HCT116 (cell line): Measurements from ENCODE around the gene EIF4G3. TPM values are rescaled to one million over a fixed set of nuclear protein-coding genes. Genes with fewer than 3 reads are reported as not detected.

Source experiments
- ATAC-seq: fragments of 200-7000 bp; cut with Tn5 transposase; 2 replicates; pipeline ENCODE4 v1.9.1; 2020; ENCODE audit warnings: mild to moderate bottlenecking, moderate library complexity
- BruUV-seq: library from RNA; stranded (reverse); fragments of 400-500 nt; replicated peaks from 2 replicates; lab custom pipeline; 2021; lab: Mats Ljungman, UMichigan
- CTCF ChIA-PET: fragments of 300-600 bp; sonication (Branson Sonifier 250); formaldehyde crosslinking; loops from one replicate; lab custom pipeline; 2021; ENCODE audit warnings: antibody characterized with exemption; lab: Charles Lee
- POLR2A ChIA-PET: fragments of 300-600, 350-600 bp; sonication (Branson Sonifier 250); formaldehyde crosslinking; loops from one replicate; lab custom pipeline; 2021; ENCODE audit warnings: antibody characterized with exemption; lab: Charles Lee
- RAD21 ChIA-PET, 2 experiments: fragments of 300-600 bp; sonication (Branson Sonifier 250); formaldehyde crosslinking; loops; one replicate each; lab custom pipeline; 2023; ENCODE audit warnings: low total read pairs in 2 of 2; ENCODE audit not compliant: uncharacterized antibody in 2 of 2, unreplicated experiment in 2 of 2, low non-redundant PET in 1 of 2; lab: Charles Lee
- DNase-seq: peaks from one replicate; pipeline ENCODE4 v3.0.0-alpha.2; 2010; ENCODE audit warnings: low read depth, low spot score
- H2AFZ ChIP-seq: fragments of 200-600 bp; shearing (Covaris generic), sonication (generic); 2 replicates; pipeline ENCODE4 v1.6.1; 2017; ENCODE audit warnings: low read depth, mixed run types, mixed read lengths, antibody characterized with exemption, low read length; ENCODE audit not compliant: poor library complexity, severe bottlenecking
- H3K27ac ChIP-seq: 2 replicates; pipeline ENCODE4 v1.5.1; 2012; ENCODE audit warnings: low read depth, low read length
- H3K27me3 ChIP-seq: fragments of 200-600 bp; sonication (generic); 2 replicates; pipeline ENCODE4 v1.6.1; 2016; ENCODE audit warnings: mixed run types, low read length, mixed read lengths; ENCODE audit not compliant: insufficient read depth
- H3K36me3 ChIP-seq, 2 experiments: fragments of 200-500 bp in 1 of 2; fragments of 200-600 bp in 1 of 2; sonication (Bioruptor generic) in 1 of 2; sonication (generic) in 1 of 2; 2 replicates each; pipeline versions ENCODE4 v1.5.1 to v1.6.1; 2014 to 2016; ENCODE audit warnings: low read length in 2 of 2, inconsistent platforms in 1 of 2, mixed read lengths in 1 of 2, mixed run types in 1 of 2; ENCODE audit not compliant: insufficient read depth in 2 of 2, control insufficient read depth in 1 of 2
- H3K4me1 ChIP-seq, 2 experiments: fragments of 200-600 bp in 1 of 2; sonication (generic) in 1 of 2; 2 replicates each; pipeline versions ENCODE4 v1.5.1 to v1.6.1; 2012 to 2017; ENCODE audit warnings: low read length in 2 of 2, inconsistent platforms in 1 of 2, mild to moderate bottlenecking in 1 of 2, mixed read lengths in 1 of 2, mixed run types in 1 of 2, moderate library complexity in 1 of 2; ENCODE audit not compliant: insufficient read depth in 2 of 2, control insufficient read depth in 1 of 2
- H3K4me2 ChIP-seq: fragments of 200-600 bp; sonication (generic); 2 replicates; pipeline ENCODE4 v1.6.1; 2017; ENCODE audit warnings: mixed run types, low read length, mixed read lengths
- H3K4me3 ChIP-seq, 2 experiments: fragments of 200-600 bp in 1 of 2; sonication (generic) in 1 of 2; replicated peaks in 1 of 2; 2 replicates each; pipeline ENCODE4 v1.5.1; 2011 to 2016; ENCODE audit warnings: low read length in 2 of 2, control low read depth in 1 of 2, low read depth in 1 of 2, mild to moderate bottlenecking in 1 of 2, mixed read lengths in 1 of 2, mixed run types in 1 of 2
- H3K79me2 ChIP-seq: fragments of 200-600 bp; sonication (generic); 2 replicates; pipeline ENCODE4 v1.6.1; 2017; ENCODE audit warnings: mild to moderate bottlenecking, mixed run types, low read length, moderate library complexity, mixed read lengths; ENCODE audit not compliant: insufficient read depth
- H3K9ac ChIP-seq: fragments of 200-600 bp; sonication (generic); 2 replicates; pipeline ENCODE4 v1.6.1; 2016; ENCODE audit warnings: low read length, mixed read lengths
- H3K9me2 ChIP-seq: fragments of 200-600 bp; sonication (generic), shearing (Covaris generic); 2 replicates; pipeline ENCODE4 v1.6.1; 2017; ENCODE audit warnings: mixed run types, mild to moderate bottlenecking, moderate library complexity; ENCODE audit not compliant: insufficient read depth
- H3K9me3 ChIP-seq, 2 experiments: fragments of 200-500 bp in 1 of 2; fragments of 200-600 bp in 1 of 2; sonication (Bioruptor generic) in 1 of 2; sonication (generic) in 1 of 2; 2 replicates each; pipeline ENCODE4 v1.6.1; 2014 to 2017; ENCODE audit warnings: low read length in 2 of 2, mixed read lengths in 2 of 2, inconsistent platforms in 1 of 2, low read depth in 1 of 2, mild to moderate bottlenecking in 1 of 2, mixed run types in 1 of 2, moderate library complexity in 1 of 2; ENCODE audit not compliant: control insufficient read depth in 1 of 2, insufficient read depth in 1 of 2
- H4K20me1 ChIP-seq: fragments of 200-600 bp; sonication (generic), shearing (Covaris generic); 2 replicates; pipeline ENCODE4 v1.6.1; 2017; ENCODE audit warnings: mixed run types, mild to moderate bottlenecking, moderate library complexity; ENCODE audit not compliant: insufficient read depth
- ATF3 ChIP-seq: IDR thresholded peaks from 2 replicates; pipeline ENCODE4 v1.6.1; 2012
- CBX3 ChIP-seq: IDR thresholded peaks from 2 replicates; pipeline ENCODE4 v1.6.1; 2012; ENCODE audit warnings: low read depth
- CEBPB ChIP-seq: IDR thresholded peaks from 2 replicates; pipeline ENCODE4 v1.6.1; 2012; ENCODE audit warnings: low read depth
- CTCF ChIP-seq, 3 experiments: fragments of 200-600 bp in 1 of 3; sonication (generic) in 1 of 3; IDR thresholded peaks in 2 of 3; conservative IDR thresholded peaks in 1 of 3; 2 replicates each; pipeline ENCODE4 v1.5.1; 2012 to 2017; ENCODE audit warnings: low read depth in 2 of 3, low read length in 2 of 3, antibody characterized with exemption in 1 of 3, borderline replicate concordance in 1 of 3, control low read depth in 1 of 3, mild to moderate bottlenecking in 1 of 3, mixed read lengths in 1 of 3, mixed run types in 1 of 3, moderate library complexity in 1 of 3; ENCODE audit not compliant: insufficient read depth in 1 of 3
- EGR1 ChIP-seq: IDR thresholded peaks from 2 replicates; pipeline ENCODE4 v1.6.1; 2012; ENCODE audit warnings: low read depth
- ELF1 ChIP-seq: IDR thresholded peaks from 2 replicates; pipeline ENCODE4 v1.6.1; 2012; ENCODE audit warnings: low read depth, borderline replicate concordance
- EZH2 ChIP-seq: fragments of 200-600 bp; sonication (generic); IDR thresholded peaks from 2 replicates; pipeline ENCODE4 v1.6.1; 2017; ENCODE audit warnings: antibody characterized with exemption, mixed run types
- EZH2phosphoT487 ChIP-seq: fragments of 200-600 bp; IDR thresholded peaks from 2 replicates; pipeline ENCODE4 v1.6.1; 2018; ENCODE audit warnings: antibody characterized with exemption, borderline replicate concordance
- FOSL1 ChIP-seq: IDR thresholded peaks from 2 replicates; pipeline ENCODE4 v1.6.1; 2012; ENCODE audit warnings: low read depth
- JUND ChIP-seq: IDR thresholded peaks from 2 replicates; pipeline ENCODE4 v1.6.1; 2012
- MAX ChIP-seq: IDR thresholded peaks from 2 replicates; pipeline ENCODE4 v1.6.1; 2012
- POLR2A ChIP-seq: IDR thresholded peaks from 2 replicates; pipeline ENCODE4 v1.7.0; 2011; ENCODE audit warnings: borderline replicate concordance; ENCODE audit not compliant: insufficient read depth, insufficient read length; ENCODE audit errors: extremely low read depth
- RAD21 ChIP-seq: IDR thresholded peaks from 2 replicates; pipeline ENCODE4 v1.6.1; 2012; ENCODE audit warnings: low read depth, mild to moderate bottlenecking
- REST ChIP-seq: IDR thresholded peaks from 2 replicates; pipeline ENCODE4 v1.6.1; 2012; ENCODE audit warnings: low read depth
- SIN3A ChIP-seq: IDR thresholded peaks from 2 replicates; pipeline ENCODE4 v1.6.1; 2012; ENCODE audit warnings: low read depth
- SP1 ChIP-seq: IDR thresholded peaks from 2 replicates; pipeline ENCODE4 v1.6.1; 2012; ENCODE audit warnings: low read depth
- SRF ChIP-seq: IDR thresholded peaks from 2 replicates; pipeline ENCODE4 v1.6.1; 2012; ENCODE audit warnings: low read depth
- YY1 ChIP-seq: IDR thresholded peaks from 2 replicates; pipeline ENCODE4 v1.6.1; 2011; ENCODE audit warnings: low read length, low read depth, moderate library complexity, mild to moderate bottlenecking; ENCODE audit not compliant: insufficient replicate concordance; ENCODE audit errors: extremely low read depth
- ZBTB33 ChIP-seq: IDR thresholded peaks from 2 replicates; pipeline ENCODE4 v1.6.1; 2011; ENCODE audit warnings: mild to moderate bottlenecking, low read length, moderate library complexity; ENCODE audit not compliant: insufficient replicate concordance; ENCODE audit errors: extremely low read depth
- ZFX ChIP-seq: fragments of 450-650 bp; IDR thresholded peaks from 2 replicates; pipeline ENCODE4 v1.6.1; 2017
- intact Hi-C: fragments of 100-400 bp; cut with micrococcal nuclease; formaldehyde crosslinking; loops from 2 replicates; pipeline ENCODE4 v1.10.0; 2022
- total RNA-seq: library from RNA; stranded (reverse); gene quantifications from one replicate; pipeline ENCODE4 v1.2.1, GENCODE V29; 2021; ENCODE audit not compliant: unreplicated experiment

Gene EIF4G3
- total RNA-seq, 1 experiment from 2014 or later = 40.1 TPM

GRCh38 chr1:21121764-21122471, 54.8 kb downstream of the EIF4G3 start:
- Histone ChIP-seq H3K9me3 (no peaks in the 10 kb centered on the region), H3K36me3 (no peaks in the 10 kb centered on the region), H3K27ac (no peak overlapping the region), H3K4me3 (no peak overlapping the region), H3K27me3 (no peaks in the 10 kb centered on the region), H3K9me2 (no peaks in the 10 kb centered on the region), H2AFZ (no peak overlapping the region), H3K79me2 (no peaks in the 10 kb centered on the region), H3K4me1 (peaks cover 6% of the 10 kb centered on the region in 2 experiments; a peak in 3 of 4 replicates), H4K20me1 (no peaks in the 10 kb centered on the region), H3K9ac (no peak overlapping the region), H3K4me2 (no peak overlapping the region)
- no TSS peak for BruUV-seq
- ATAC-seq (no peak), DNase-seq (no peak)
- intact Hi-C loops = no loop called here
- CTCF ChIA-PET = no interaction called here
- POLR2A ChIA-PET = no interaction called here
- RAD21 ChIA-PET = no interaction called here
- TF ChIP-seq ZFX = no peak
- no peak for TF ChIP-seq CBX3
- TF ChIP-seq RAD21 = no peak
- TF ChIP-seq ELF1 = no peak
- TF ChIP-seq YY1 = no peak
- no peak for TF ChIP-seq EZH2phosphoT487
- TF ChIP-seq SRF = no peak
- TF ChIP-seq CEBPB = no peak
- no peak for TF ChIP-seq SIN3A
- no peak for TF ChIP-seq EGR1
- TF ChIP-seq ATF3 = no peak
- no peak for TF ChIP-seq CTCF (IDR thresholded peaks at IDR 0.05 in 2 of 3, conservative IDR thresholded peaks at IDR 0.05 in 1 of 3; ENCODE audit: borderline replicate concordance in 1 of 3, insufficient read depth in 1 of 3, low read depth in 2 of 3, low read length in 2 of 3)
- TF ChIP-seq SP1 = no peak
- no peak for TF ChIP-seq FOSL1
- TF ChIP-seq ZBTB33 = no peak
- no peak for TF ChIP-seq EZH2
- no peak for TF ChIP-seq REST
- no peak for TF ChIP-seq MAX
- TF ChIP-seq POLR2A = no peak
- no peak for TF ChIP-seq JUND
